ENCODE results near the gene UBTD2.
A peak's percentile ranks its signal among the peaks of the same experiment; 100 is the strongest.

- TF ChIP-seq CTCF (IDR thresholded peaks at IDR 0.05) (peak; percentile 83 to 97 (median 94)), POLR2A (IDR thresholded peaks at IDR 0.05) (peak in 1 of 2 donors; percentile 74)
Measured at GRCh38 chr5:172188033-172188892, 95.3 kb downstream of the UBTD2 start, which contains the start of gene STK10.

Data from heart left ventricle (tissue), 13 donors.